ENCODE measurements around the gene LANCL2.
"Not testable (repeated sequence)": the region's sequence is repeated elsewhere in the genome, so short reads cannot be mapped to it uniquely, and the experiment has no call there.

LANCL2 gene

DNA sequence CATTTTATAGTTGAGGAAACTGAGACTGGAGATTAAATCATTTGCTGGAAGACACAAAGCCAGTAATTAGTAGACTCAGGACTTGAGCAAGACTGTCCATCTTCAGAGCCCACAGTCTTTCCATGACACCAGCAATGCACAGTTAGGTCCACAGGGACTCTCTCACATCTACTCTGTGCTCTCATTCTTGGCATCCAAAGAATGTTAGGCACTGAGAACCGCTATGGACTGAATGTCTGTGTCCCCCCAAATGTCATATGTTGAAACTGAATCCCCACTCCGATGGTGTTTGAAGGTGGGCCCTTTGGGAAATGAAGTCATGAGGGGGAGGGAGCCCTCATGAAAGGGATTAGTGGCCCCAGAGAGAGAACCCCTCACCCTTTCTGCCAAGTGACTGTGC, 100.6 kb downstream of the LANCL2 start:
- TF ChIP-seq, protein P1, sequence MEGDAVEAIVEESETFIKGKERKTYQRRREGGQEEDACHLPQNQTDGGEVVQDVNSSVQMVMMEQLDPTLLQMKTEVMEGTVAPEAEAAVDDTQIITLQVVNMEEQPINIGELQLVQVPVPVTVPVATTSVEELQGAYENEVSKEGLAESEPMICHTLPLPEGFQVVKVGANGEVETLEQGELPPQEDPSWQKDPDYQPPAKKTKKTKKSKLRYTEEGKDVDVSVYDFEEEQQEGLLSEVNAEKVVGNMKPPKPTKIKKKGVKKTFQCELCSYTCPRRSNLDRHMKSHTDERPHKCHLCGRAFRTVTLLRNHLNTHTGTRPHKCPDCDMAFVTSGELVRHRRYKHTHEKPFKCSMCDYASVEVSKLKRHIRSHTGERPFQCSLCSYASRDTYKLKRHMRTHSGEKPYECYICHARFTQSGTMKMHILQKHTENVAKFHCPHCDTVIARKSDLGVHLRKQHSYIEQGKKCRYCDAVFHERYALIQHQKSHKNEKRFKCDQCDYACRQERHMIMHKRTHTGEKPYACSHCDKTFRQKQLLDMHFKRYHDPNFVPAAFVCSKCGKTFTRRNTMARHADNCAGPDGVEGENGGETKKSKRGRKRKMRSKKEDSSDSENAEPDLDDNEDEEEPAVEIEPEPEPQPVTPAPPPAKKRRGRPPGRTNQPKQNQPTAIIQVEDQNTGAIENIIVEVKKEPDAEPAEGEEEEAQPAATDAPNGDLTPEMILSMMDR (IDR thresholded peaks at IDR 0.05; ENCODE audit: low read depth, low read length, missing control alignments) = no peak
- H3K4me3 ChIP-seq (ENCODE audit: low read depth, low read length) = no peak overlapping the region
- DNase-seq (ENCODE audit: low read depth) = no peak
- in situ Hi-C loops (cut with HindIII; ENCODE audit: low sequenced_read_pairs) = loop anchor here (5.0 kb wide), 2 partner anchors 38 to 107 kb away; partner anchors contain the start of gene VOPP1

DNA sequence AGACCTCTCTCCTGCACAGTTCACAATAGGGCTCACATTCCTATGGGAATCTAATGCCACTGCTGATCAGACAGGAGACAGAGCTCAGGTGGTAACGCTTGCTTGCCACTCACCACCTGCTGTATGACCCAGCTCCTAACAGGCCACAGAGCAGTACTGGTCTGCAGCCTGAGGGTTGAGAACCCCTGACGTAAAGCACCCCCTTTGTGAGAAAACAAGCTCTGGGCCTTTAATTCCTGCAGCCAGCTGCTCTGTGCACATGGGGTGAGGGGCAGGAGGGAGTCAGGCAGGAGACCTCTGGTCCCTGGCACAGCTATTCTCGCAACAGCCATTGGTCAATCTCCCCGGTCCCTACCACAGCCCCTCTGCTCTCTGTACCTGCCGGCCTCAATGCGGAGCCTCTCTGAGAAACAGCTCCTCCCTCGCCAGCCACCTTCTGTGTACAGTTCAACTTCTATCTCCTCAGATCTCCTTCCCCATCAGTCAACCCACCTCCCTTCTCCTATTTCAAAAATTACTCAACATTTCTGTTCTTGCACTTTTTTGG, 102.0 kb downstream of the LANCL2 start:
- in situ Hi-C loops (cut with HindIII; ENCODE audit: low sequenced_read_pairs) = loop anchor here (5.0 kb wide), 2 partner anchors 40 to 105 kb away; partner anchors contain the start of gene VOPP1
- TF ChIP-seq, protein P1 (IDR thresholded peaks at IDR 0.05; ENCODE audit: low read depth, low read length, missing control alignments) = no peak
- no peak overlapping the region for H3K4me3 ChIP-seq (ENCODE audit: low read depth, low read length)
- DNase-seq (ENCODE audit: low read depth) = no peak

DNA sequence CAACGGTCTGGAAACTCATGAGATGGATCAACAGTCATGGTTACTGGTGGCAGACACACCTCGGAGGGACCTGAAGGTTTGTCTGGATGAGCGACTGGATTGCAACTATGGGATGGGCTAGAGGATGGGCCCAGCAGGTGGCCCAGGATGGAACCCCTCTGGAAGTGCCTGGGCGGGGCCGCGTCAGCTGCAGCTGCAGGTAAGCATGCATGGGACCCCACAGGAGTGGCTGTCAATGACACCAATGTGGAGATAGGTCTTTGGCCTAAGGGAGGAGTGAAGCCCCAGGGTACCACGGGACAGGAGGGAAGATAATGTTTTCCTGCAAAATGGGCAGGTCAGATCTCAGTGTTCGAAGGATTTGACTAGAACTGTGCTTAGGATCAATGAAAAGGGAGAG, 103.4 kb downstream of the LANCL2 start:
- DNase-seq (ENCODE audit: low read depth) = no peak
- in situ Hi-C loops (cut with HindIII; ENCODE audit: low sequenced_read_pairs) = loop anchor here (5.0 kb wide), 2 partner anchors 41 to 104 kb away; partner anchors contain the start of gene VOPP1
- TF ChIP-seq, protein P1 (IDR thresholded peaks at IDR 0.05; ENCODE audit: low read depth, low read length, missing control alignments) = no peak

DNA sequence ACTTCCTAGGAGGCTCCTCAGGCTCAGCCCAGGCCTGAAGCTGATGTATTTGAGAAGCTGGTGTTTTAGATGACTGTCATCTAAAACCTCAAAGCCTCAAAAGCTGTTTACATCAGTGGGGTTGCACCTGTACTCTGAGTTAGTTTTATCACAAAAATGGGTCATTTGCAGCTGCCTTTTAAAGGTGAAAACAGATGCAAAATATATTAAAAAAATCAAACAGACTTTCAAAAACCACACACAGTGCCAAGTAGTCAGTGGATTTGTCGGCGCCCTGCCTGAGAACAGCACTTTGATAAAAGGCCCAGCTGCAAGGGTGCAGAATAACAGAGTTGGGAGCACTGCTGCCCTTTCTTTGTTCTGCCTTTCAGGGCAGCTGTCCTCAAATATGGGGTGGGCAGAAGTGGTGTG, 104.1 kb downstream of the LANCL2 start:
- in situ Hi-C loops (cut with HindIII; ENCODE audit: low sequenced_read_pairs) = loop anchor here (5.0 kb wide), 2 partner anchors 42 to 103 kb away; partner anchors contain the start of gene VOPP1

More for the DNA sequence above, 103.4 kb downstream of the LANCL2 start:
- H3K4me3 ChIP-seq (ENCODE audit: low read depth, low read length) = no peak overlapping the region

DNA sequence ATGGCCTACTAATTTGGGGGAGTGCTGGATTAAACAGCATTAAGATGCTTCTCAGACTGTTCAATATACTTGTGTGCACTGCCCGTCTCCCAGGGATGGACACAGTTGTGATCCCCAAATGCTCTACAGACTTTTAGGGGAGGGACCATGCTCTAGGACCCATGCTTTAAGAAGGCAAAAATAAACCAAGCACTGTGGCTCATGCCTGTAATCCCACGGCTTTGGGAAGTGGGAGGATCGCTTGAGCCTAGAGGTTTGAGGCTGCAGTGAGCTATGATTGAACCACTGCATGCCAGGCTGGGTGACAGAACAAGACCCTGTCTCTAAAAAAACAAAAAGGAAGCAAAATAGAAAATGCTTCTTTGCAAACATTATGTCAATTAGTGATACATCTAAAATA, 104.6 kb downstream of the LANCL2 start:
- in situ Hi-C loops (cut with HindIII; ENCODE audit: low sequenced_read_pairs) = loop anchor here (5.0 kb wide), 2 partner anchors 42 to 103 kb away; partner anchors contain the start of gene VOPP1
- DNase-seq (ENCODE audit: low read depth) = no peak
- no peak overlapping the region for H3K4me3 ChIP-seq (ENCODE audit: low read depth, low read length)
- TF ChIP-seq, protein P1 (IDR thresholded peaks at IDR 0.05; ENCODE audit: low read depth, low read length, missing control alignments) = no peak

More for the DNA sequence above, 104.1 kb downstream of the LANCL2 start:
- no peak overlapping the region for H3K4me3 ChIP-seq (ENCODE audit: low read depth, low read length)
- TF ChIP-seq, protein P1 (IDR thresholded peaks at IDR 0.05; ENCODE audit: low read depth, low read length, missing control alignments) = no peak
- DNase-seq (ENCODE audit: low read depth) = no peak

DNA sequence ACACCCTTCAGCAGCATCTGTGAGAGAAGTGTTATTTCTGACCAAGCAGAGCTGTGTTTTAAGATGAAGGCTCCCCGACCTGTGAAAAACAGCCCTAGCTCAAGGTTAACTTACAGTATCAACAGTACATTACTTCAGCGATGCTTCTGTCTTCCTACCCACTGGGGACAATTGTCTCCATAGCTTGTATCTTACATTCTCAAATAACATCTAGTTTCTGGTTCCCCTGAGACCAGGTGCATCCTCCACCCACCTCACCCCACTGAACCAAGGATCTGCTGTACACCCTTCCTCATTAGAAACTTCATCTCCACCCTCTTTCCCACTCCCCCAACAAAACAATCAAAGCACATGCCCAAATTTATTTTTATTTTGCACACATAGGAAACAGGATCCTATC, 105.1 kb downstream of the LANCL2 start:
- in situ Hi-C loops (cut with HindIII; ENCODE audit: low sequenced_read_pairs) = no loop called here
- TF ChIP-seq, protein P1 (IDR thresholded peaks at IDR 0.05; ENCODE audit: low read depth, low read length, missing control alignments) = no peak
- no peak for DNase-seq (ENCODE audit: low read depth)
- no peak overlapping the region for H3K4me3 ChIP-seq (ENCODE audit: low read depth, low read length)

DNA sequence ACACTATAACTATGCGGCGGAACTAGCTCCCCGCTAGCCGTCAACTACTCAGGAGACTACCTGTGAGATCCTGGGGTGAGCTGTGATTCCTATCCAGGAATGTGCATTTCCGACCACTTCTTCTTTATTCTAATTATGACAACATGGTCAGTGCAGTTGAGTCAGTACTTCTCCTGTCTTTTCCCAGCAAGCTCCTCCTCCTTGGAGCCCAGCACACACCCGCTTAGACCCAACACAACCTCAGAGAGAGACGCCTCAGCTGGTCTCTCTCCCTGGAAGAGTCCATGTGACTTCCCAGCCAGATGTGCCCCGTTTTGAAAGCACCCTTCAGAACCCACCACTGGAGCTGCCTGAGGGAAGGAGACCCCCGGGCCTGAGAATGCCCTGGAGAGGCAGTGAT, 106.5 kb downstream of the LANCL2 start:
- in situ Hi-C loops (cut with HindIII; ENCODE audit: low sequenced_read_pairs); H3K4me3 ChIP-seq (ENCODE audit: low read depth, low read length); DNase-seq (ENCODE audit: low read depth): not testable (repeated sequence)

DNA sequence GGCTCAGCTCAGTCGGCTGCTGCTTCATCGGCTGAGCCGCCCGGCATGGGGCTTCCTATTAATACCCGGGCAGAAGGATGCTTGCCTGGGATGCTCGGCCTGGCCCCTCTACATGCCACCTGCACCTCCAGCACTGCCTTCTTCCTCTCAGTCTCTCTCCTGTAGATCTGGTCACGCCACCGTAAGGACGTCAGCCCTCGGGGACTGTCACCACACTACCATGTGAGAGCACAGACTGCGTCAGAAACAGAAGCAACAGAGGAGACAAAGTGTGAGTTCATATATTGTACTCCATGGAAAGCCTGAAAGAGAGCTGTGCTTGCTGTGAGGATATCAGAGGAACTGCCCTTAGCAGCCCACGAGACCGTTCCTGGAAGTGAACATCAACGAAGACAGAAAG, 107.3 kb downstream of the LANCL2 start:
- H3K4me3 ChIP-seq (ENCODE audit: low read depth, low read length); DNase-seq (ENCODE audit: low read depth); in situ Hi-C loops (cut with HindIII; ENCODE audit: low sequenced_read_pairs): not testable (repeated sequence)
